BLaER1 (cell line): ENCODE results near the gene HIVEP3.

Source experiments
- H3K27ac ChIP-seq: shearing (Covaris generic); formaldehyde crosslinking; 2 replicates; pipeline ENCODE4 v1.8.1; 2022
- H3K27me3 ChIP-seq: shearing (Covaris generic); formaldehyde crosslinking; 2 replicates; pipeline ENCODE4 v1.8.1; 2022
- H3K36me3 ChIP-seq: shearing (Covaris generic); formaldehyde crosslinking; 2 replicates; pipeline ENCODE4 v1.8.1; 2022
- H3K4me1 ChIP-seq: shearing (Covaris generic); formaldehyde crosslinking; 2 replicates; pipeline ENCODE4 v1.8.1; 2022
- H3K4me2 ChIP-seq: shearing (Covaris generic); formaldehyde crosslinking; 2 replicates; pipeline ENCODE4 v1.8.1; 2022
- H3K4me3 ChIP-seq: shearing (Covaris generic); formaldehyde crosslinking; 2 replicates; pipeline ENCODE4 v1.8.1; 2022
- H3K9ac ChIP-seq: shearing (Covaris generic); formaldehyde crosslinking; 2 replicates; pipeline ENCODE4 v1.8.1; 2022
- H3K9me3 ChIP-seq: shearing (Covaris generic); formaldehyde crosslinking; 2 replicates; pipeline ENCODE4 v1.8.1; 2022
- H4K20me1 ChIP-seq: shearing (Covaris generic); formaldehyde crosslinking; 2 replicates; pipeline ENCODE4 v1.8.1; 2022
- Cebpa-rat ChIP-seq: shearing (Covaris generic); IDR thresholded peaks from 2 replicates; pipeline ENCODE4 v1.8.1; 2022

The HIVEP3 gene

DNA sequence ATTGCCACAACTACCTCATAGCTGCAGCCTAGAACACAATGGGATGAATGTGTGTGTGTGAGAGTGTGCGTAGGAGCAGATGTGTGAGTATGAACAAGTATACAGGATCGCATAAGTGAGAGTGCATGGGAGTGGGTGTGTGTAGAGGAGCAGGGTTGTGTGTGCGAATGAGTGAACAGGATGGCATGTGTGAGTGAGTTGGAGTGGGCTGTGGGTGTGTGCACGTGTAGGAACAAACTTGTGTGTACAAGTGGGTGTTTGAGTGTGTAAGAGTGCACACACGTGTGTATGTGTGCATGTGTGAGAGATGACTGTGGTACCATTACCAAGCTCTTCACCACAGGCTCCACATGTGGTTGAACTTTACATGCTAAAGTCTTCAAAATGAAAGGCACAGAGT is 258.8 kb downstream of the HIVEP3 start:
- peaks cover 4% of the 10 kb centered on the region; the same call in 1 of the 2 replicates for H4K20me1 ChIP-seq
- TF ChIP-seq Cebpa-rat, result no peak

GRCh38 chr1:41659159-41659495 is 259.6 kb downstream of the HIVEP3 start:
- H3K27me3 ChIP-seq, result no peaks in the 10 kb centered on the region
- no peaks in the 10 kb centered on the region for H3K36me3 ChIP-seq
- no peak overlapping the region for H3K4me3 ChIP-seq
- H3K27ac ChIP-seq, result 0 out of 2 replicates have a peak overlapping the region, but pooled peaks have one; percentile 4
- peak overlapping the region; percentile 71 for H3K4me2 ChIP-seq
- H3K4me1 ChIP-seq, result peaks cover 92% of the 10 kb centered on the region
- TF ChIP-seq Cebpa-rat, result no peak
- H3K9ac ChIP-seq, result no peak overlapping the region
- H3K9me3 ChIP-seq, result no peaks in the 10 kb centered on the region
- H4K20me1 ChIP-seq, result peaks cover 4% of the 10 kb centered on the region; the same call in 1 of the 2 replicates

More for the DNA sequence above, 258.8 kb downstream of the HIVEP3 start:
- Histone ChIP-seq H3K36me3 (no peaks in the 10 kb centered on the region), H3K9me3 (no peaks in the 10 kb centered on the region), H3K27me3 (no peaks in the 10 kb centered on the region), H3K27ac (no peak overlapping the region), H3K4me2 (peak overlapping the region; percentile 100), H3K9ac (no peak overlapping the region), H3K4me1 (peaks cover 92% of the 10 kb centered on the region), H3K4me3 (no peak overlapping the region)

- Histone ChIP-seq H3K9ac (peak overlapping the region; percentile 47), H3K9me3 (no peaks in the 10 kb centered on the region), H3K4me2 (peak overlapping the region; percentile 71), H3K4me3 (no peak overlapping the region), H3K27me3 (no peaks in the 10 kb centered on the region), H4K20me1 (peaks cover 4% of the 10 kb centered on the region; the same call in 1 of the 2 replicates), H3K4me1 (peaks cover 92% of the 10 kb centered on the region), H3K36me3 (no peaks in the 10 kb centered on the region), H3K27ac (0 out of 2 replicates have a peak overlapping the region, but pooled peaks have one; percentile 4)
- no peak for TF ChIP-seq Cebpa-rat
Observed at GRCh38 chr1:41658431-41659158, 260.1 kb downstream of the HIVEP3 start.

- Histone ChIP-seq H4K20me1 (peaks cover 4% of the 10 kb centered on the region; the same call in 1 of the 2 replicates), H3K9me3 (no peaks in the 10 kb centered on the region)
- TF ChIP-seq Cebpa-rat, result no peak
Observed at GRCh38 chr1:41657679-41658295, 260.9 kb downstream of the HIVEP3 start.

DNA sequence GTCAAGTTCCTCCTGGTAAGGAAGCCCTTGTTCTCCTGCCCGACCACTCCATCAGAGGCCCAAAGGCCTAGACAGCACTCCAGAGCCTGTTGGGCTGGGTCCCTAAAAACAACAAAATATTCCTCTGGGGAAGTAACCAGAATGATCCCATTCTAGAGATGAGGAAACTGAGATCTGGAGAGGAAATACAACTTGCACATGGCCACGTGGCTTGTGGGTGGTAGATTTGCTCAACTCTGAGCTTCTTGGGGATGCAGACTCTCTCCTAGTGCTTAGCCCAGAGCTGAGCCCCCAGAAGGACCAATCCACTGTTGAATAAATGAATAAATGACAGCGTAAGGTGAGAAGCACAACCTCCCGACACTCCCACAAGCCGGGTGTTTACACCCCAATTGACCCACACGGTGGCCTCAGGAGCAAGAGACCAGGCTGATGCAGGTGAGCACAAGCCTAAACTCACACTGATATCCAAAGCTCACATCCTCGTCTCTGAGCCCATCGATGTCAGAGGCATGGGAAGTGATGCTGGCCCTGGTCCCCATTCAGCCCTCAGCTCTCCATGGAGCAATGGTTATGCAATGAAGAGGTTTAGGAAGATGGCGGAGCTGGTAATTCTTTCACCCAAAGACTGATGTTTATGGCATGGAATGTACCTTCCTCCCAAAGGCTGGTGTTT is 261.8 kb downstream of the HIVEP3 start:
- no peak for TF ChIP-seq Cebpa-rat
- Histone ChIP-seq H4K20me1 (peaks cover 4% of the 10 kb centered on the region; the same call in 1 of the 2 replicates), H3K9ac (no peak overlapping the region), H3K27ac (no peak overlapping the region), H3K4me3 (no peak overlapping the region), H3K36me3 (no peaks in the 10 kb centered on the region), H3K9me3 (no peaks in the 10 kb centered on the region), H3K4me1 (peaks cover 97% of the 10 kb centered on the region), H3K4me2 (peak overlapping the region; percentile 67), H3K27me3 (no peaks in the 10 kb centered on the region)

More at GRCh38 chr1:41657679-41658295, 260.9 kb downstream of the HIVEP3 start:
- Histone ChIP-seq H3K27ac (0 out of 2 replicates have a peak overlapping the region, but pooled peaks have one; percentile 4), H3K4me1 (peaks cover 92% of the 10 kb centered on the region), H3K9ac (no peak overlapping the region), H3K4me2 (peak overlapping the region; percentile 71), H3K36me3 (no peaks in the 10 kb centered on the region), H3K4me3 (no peak overlapping the region), H3K27me3 (no peaks in the 10 kb centered on the region)

DNA sequence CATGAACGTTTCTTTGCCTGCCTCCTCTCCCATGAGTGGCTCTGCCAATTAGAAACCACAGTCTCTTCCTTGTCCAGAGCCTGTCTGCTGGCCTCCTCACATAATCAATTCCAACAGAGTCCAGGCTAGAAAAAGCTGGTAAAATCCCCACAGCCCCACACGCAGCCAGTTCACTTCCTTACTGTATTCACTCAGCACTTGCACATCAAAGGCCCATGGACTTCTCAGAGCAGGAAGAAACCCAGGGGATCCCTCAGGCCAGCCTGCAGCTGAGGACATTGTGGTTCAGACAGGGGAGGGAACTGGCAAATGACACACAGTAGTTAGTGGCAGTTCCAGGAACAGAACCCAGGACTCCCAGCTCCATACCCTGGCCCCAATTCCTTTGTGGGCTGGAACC is 262.7 kb downstream of the HIVEP3 start:
- no peak overlapping the region for H3K4me3 ChIP-seq
- H3K4me2 ChIP-seq, result peak overlapping the region; percentile 67
- H3K9ac ChIP-seq, result 0 out of 2 replicates have a peak overlapping the region, but pooled peaks have one; percentile 21
- no peaks in the 10 kb centered on the region for H3K36me3 ChIP-seq
- H3K27ac ChIP-seq, result peak overlapping the region; percentile 42; the same call in 1 of the 2 replicates
- no peaks in the 10 kb centered on the region for H3K27me3 ChIP-seq
- no peaks in the 10 kb centered on the region for H3K9me3 ChIP-seq
- no peaks in the 10 kb centered on the region; the same call in 1 of the 2 replicates for H4K20me1 ChIP-seq
- no peak for TF ChIP-seq Cebpa-rat
- H3K4me1 ChIP-seq, result peaks cover 100% of the 10 kb centered on the region

- no peak overlapping the region for H3K4me3 ChIP-seq
- no peaks in the 10 kb centered on the region for H3K36me3 ChIP-seq
- no peaks in the 10 kb centered on the region for H3K9me3 ChIP-seq
- no peak for TF ChIP-seq Cebpa-rat
- peaks cover 100% of the 10 kb centered on the region for H3K4me1 ChIP-seq
- no peaks in the 10 kb centered on the region; the same call in 1 of the 2 replicates for H4K20me1 ChIP-seq
- H3K4me2 ChIP-seq, result peak overlapping the region; percentile 67
- peak overlapping the region; percentile 42; the same call in 1 of the 2 replicates for H3K27ac ChIP-seq
- H3K9ac ChIP-seq, result 0 out of 2 replicates have a peak overlapping the region, but pooled peaks have one; percentile 21
- no peaks in the 10 kb centered on the region for H3K27me3 ChIP-seq
Observed at GRCh38 chr1:41655632-41656031, 263.1 kb downstream of the HIVEP3 start.

- peak overlapping the region; percentile 75 for H3K4me2 ChIP-seq
- no peak for TF ChIP-seq Cebpa-rat
- no peaks in the 10 kb centered on the region for H3K27me3 ChIP-seq
- H3K36me3 ChIP-seq, result no peaks in the 10 kb centered on the region
- H4K20me1 ChIP-seq, result no peaks in the 10 kb centered on the region; the same call in 1 of the 2 replicates
- H3K9me3 ChIP-seq, result no peaks in the 10 kb centered on the region
- H3K4me1 ChIP-seq, result peaks cover 100% of the 10 kb centered on the region
- peak overlapping the region; percentile 28; the same call in 1 of the 2 replicates for H3K27ac ChIP-seq
- peak overlapping the region; percentile 45; the same call in 1 of the 2 replicates for H3K9ac ChIP-seq
- H3K4me3 ChIP-seq, result no peak overlapping the region
Observed at GRCh38 chr1:41653574-41653973, 265.1 kb downstream of the HIVEP3 start.

DNA sequence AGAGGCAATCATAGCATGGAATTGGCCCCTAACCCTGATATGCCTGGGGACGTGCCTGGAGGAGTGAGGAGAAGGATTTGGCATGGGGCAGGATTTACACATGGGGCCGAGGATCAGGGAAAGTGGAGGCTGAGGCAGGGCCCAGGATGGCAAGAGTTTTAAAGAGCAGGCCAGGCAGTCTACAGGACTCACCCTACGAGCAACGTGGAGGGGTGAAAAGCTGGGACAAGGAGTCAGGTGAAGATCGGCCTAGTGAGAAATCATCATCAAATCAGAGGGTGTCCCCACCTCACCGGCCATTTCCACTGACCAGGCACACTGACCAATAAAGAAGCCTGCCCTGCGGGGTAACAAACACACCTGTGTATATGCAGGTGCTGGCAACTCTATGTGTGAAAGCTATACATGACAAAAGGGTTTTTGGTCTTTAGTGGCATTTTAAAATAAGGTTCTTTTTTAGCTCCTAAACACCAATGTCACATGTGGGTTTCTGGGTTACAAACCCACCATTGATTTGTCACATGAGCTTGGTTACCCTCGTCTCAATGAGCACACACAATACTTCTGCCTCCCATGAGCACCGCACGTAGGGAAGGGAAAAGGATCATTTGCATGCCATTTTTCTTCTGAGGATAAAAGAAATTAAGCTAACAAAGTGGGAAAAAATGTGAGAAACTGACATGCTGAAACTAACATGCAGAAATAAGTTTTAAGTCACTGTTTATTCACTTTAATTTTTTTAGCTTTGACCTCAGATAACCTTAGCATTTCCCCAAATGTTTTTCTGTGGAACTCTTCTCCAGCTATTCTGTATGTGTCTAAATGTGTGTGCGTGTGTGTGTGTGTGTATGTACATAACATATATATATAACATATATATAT is 266.1 kb downstream of the HIVEP3 start:
- H3K27ac ChIP-seq, result peak overlapping the region; percentile 40
- H3K4me1 ChIP-seq, result peaks cover 95% of the 10 kb centered on the region
- no peaks in the 10 kb centered on the region; the same call in 1 of the 2 replicates for H4K20me1 ChIP-seq
- no peak for TF ChIP-seq Cebpa-rat
- no peak overlapping the region for H3K4me3 ChIP-seq
- no peaks in the 10 kb centered on the region for H3K27me3 ChIP-seq
- H3K4me2 ChIP-seq, result peak overlapping the region; percentile 75
- no peak overlapping the region for H3K9ac ChIP-seq
- no peaks in the 10 kb centered on the region for H3K36me3 ChIP-seq
- H3K9me3 ChIP-seq, result no peaks in the 10 kb centered on the region
